ENCODE results near the gene AHNAK. TPM values are rescaled to one million over a fixed set of nuclear protein-coding genes. Genes with fewer than 3 reads are reported as not detected.

AHNAK gene
- total RNA-seq, 1 donor from 2014 or later = 27.2 TPM

GRCh38 chr11:62507125-62507422, 39.5 kb downstream of the AHNAK start:
- no peak for TF ChIP-seq CTCF (IDR thresholded peaks at IDR 0.05; ENCODE audit: unreplicated experiment)
- no peak overlapping the region for H3K27ac Mint-ChIP-seq
- no peak for DNase-seq (ENCODE audit: low spot score, unreplicated experiment)
- peaks cover 42% of the 10 kb centered on the region for H3K27me3 Mint-ChIP-seq
- H3K36me3 Mint-ChIP-seq (ENCODE audit: insufficient read depth) = no peaks in the 10 kb centered on the region
- no peak overlapping the region for H3K4me3 Mint-ChIP-seq (ENCODE audit: low read depth)
- H3K4me1 Mint-ChIP-seq (ENCODE audit: low read depth) = peaks cover 25% of the 10 kb centered on the region
- no peaks in the 10 kb centered on the region for H3K9me3 Mint-ChIP-seq (ENCODE audit: low read depth)

GRCh38 chr11:62506413-62507124, 40.0 kb downstream of the AHNAK start:
- Mint-ChIP-seq H3K4me3 (ENCODE audit: low read depth) (no peak overlapping the region), H3K4me1 (ENCODE audit: low read depth) (peaks cover 30% of the 10 kb centered on the region), H3K36me3 (ENCODE audit: insufficient read depth) (no peaks in the 10 kb centered on the region), H3K27me3 (peaks cover 46% of the 10 kb centered on the region), H3K9me3 (ENCODE audit: low read depth) (no peaks in the 10 kb centered on the region), H3K27ac (no peak overlapping the region)
- TF ChIP-seq CTCF (IDR thresholded peaks at IDR 0.05; ENCODE audit: unreplicated experiment) = no peak
- no peak for DNase-seq (ENCODE audit: low spot score, unreplicated experiment)

DNA sequence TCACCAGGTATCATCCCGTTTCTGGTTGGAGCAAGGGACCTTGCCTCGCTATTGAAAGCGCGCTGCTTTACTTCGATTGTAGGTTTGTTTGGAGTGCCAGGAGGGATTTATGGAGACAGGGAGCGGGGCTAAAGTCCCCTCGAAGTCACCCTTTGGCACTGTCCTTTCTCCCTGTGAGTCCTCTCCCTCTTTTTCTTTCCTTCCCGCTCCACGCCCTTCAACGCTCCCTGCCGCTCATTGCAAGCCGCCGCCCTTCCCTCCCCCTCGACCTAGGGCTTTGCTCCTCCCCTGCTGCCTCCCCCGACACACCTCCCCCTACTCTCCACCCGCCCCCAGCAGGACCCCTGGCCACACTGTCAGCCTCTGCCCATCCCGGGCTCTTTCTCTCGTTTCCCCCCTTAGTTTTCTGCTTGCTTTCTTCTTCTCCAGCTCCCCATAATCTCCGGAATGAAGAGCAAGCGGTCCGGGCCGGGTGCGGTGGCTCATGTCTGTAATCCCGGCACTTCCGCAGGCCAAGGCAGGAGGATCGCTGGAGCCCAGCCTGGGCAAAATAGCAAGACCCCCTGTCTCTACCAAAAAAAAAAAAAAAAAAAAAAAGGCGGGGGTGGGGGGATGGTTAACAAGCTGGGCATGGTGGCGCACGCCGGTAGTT, 41.0 kb downstream of the AHNAK start:
- DNase-seq (ENCODE audit: low spot score, unreplicated experiment) = no peak
- Mint-ChIP-seq H3K4me3 (ENCODE audit: low read depth) (peak overlapping the region; percentile 29), H3K27me3 (peaks cover 48% of the 10 kb centered on the region), H3K9me3 (ENCODE audit: low read depth) (no peaks in the 10 kb centered on the region), H3K36me3 (ENCODE audit: insufficient read depth) (no peaks in the 10 kb centered on the region), H3K27ac (no peak overlapping the region), H3K4me1 (ENCODE audit: low read depth) (peaks cover 36% of the 10 kb centered on the region)
- TF ChIP-seq CTCF (IDR thresholded peaks at IDR 0.05; ENCODE audit: unreplicated experiment) = no peak

DNA sequence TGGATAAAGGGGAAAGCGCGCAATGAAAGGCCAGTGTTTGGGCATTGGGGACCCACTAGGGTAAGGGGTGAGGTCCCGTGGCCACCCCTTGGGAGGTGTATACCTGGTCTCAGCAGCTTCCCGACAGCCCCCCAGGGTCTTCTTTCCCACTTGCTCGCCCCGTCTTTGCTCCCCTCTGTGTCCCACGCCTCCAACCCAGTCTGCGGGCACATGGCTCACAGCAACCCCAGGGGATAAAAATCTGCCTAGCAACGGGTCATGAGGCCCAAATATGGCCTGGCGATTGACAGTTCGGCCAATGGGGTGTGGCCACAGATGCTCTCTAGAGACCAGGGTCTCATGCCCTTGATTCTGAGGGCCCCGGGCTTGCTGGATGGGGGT, 41.6 kb downstream of the AHNAK start:
- no peak for TF ChIP-seq CTCF (IDR thresholded peaks at IDR 0.05; ENCODE audit: unreplicated experiment)
- no peak for DNase-seq (ENCODE audit: low spot score, unreplicated experiment)
- no peaks in the 10 kb centered on the region for H3K36me3 Mint-ChIP-seq (ENCODE audit: insufficient read depth)
- peak overlapping the region; percentile 29 for H3K4me3 Mint-ChIP-seq (ENCODE audit: low read depth)
- peaks cover 41% of the 10 kb centered on the region for H3K4me1 Mint-ChIP-seq (ENCODE audit: low read depth)
- H3K9me3 Mint-ChIP-seq (ENCODE audit: low read depth) = no peaks in the 10 kb centered on the region
- H3K27ac Mint-ChIP-seq = no peak overlapping the region
- peaks cover 52% of the 10 kb centered on the region for H3K27me3 Mint-ChIP-seq

GRCh38 chr11:62504158-62504973, 42.2 kb downstream of the AHNAK start:
- no peaks in the 10 kb centered on the region for H3K36me3 Mint-ChIP-seq (ENCODE audit: insufficient read depth)
- H3K4me3 Mint-ChIP-seq (ENCODE audit: low read depth) = no peak overlapping the region
- TF ChIP-seq CTCF (IDR thresholded peaks at IDR 0.05; ENCODE audit: unreplicated experiment) = no peak
- DNase-seq (ENCODE audit: low spot score, unreplicated experiment) = no peak
- H3K27me3 Mint-ChIP-seq = peaks cover 52% of the 10 kb centered on the region
- peak overlapping the region; percentile 73 for H3K27ac Mint-ChIP-seq
- no peaks in the 10 kb centered on the region for H3K9me3 Mint-ChIP-seq (ENCODE audit: low read depth)
- peaks cover 43% of the 10 kb centered on the region for H3K4me1 Mint-ChIP-seq (ENCODE audit: low read depth)

All from progenitor cell of endocrine pancreas (in vitro differentiated cells).